Myocyte (in vitro differentiated cells): ENCODE results near the gene BCAS3. TPM values are rescaled to one million over a fixed set of nuclear protein-coding genes. Genes with fewer than 3 reads are reported as not detected.

Source experiments
- DNase-seq: peaks from one replicate; pipeline ENCODE4 v3.0.0-alpha.2; 2012; ENCODE audit warnings: low read depth
- total RNA-seq: library from RNA; depleted of rRNA; stranded (reverse); fragments of >200 nt; gene quantifications from 2 replicates; pipeline ENCODE4 v1.2.3, GENCODE V29; 2014

BCAS3 gene
- total RNA-seq, 1 donor from 2014 or later, result 18.1 TPM

- no peak for DNase-seq
These were observed 472.3 kb downstream of the BCAS3 start for GRCh38 chr17:61149862-61150362.

- DNase-seq, result no peak
These were observed 473.1 kb downstream of the BCAS3 start for GRCh38 chr17:61150686-61151299.

- no peak for DNase-seq
These were observed 475.2 kb downstream of the BCAS3 start for GRCh38 chr17:61152898-61153297.

GRCh38 chr17:61155590-61156237 lies 478.1 kb downstream of the BCAS3 start:
- DNase-seq, result no peak

- peak; percentile 36 for DNase-seq
These were observed 479.7 kb downstream of the BCAS3 start for GRCh38 chr17:61157246-61157886.

- no peak for DNase-seq
These were observed 480.7 kb downstream of the BCAS3 start for GRCh38 chr17:61158376-61158775.

- DNase-seq, result no peak
These were observed 481.7 kb downstream of the BCAS3 start for GRCh38 chr17:61159221-61159814.

GRCh38 chr17:61160204-61160603 lies 482.6 kb downstream of the BCAS3 start:
- no peak for DNase-seq

GRCh38 chr17:61160789-61161445 lies 483.3 kb downstream of the BCAS3 start:
- DNase-seq, result no peak

- DNase-seq, result no peak
These were observed 484.0 kb downstream of the BCAS3 start for GRCh38 chr17:61161615-61162134.

GRCh38 chr17:61164517-61164916 lies 486.9 kb downstream of the BCAS3 start:
- no peak for DNase-seq

GRCh38 chr17:61167075-61167474 lies 489.4 kb downstream of the BCAS3 start:
- no peak for DNase-seq

GRCh38 chr17:61168506-61168905 lies 490.9 kb downstream of the BCAS3 start:
- no peak for DNase-seq

GRCh38 chr17:61174310-61174709 lies 496.7 kb downstream of the BCAS3 start:
- no peak for DNase-seq

- DNase-seq, result no peak
These were observed 497.9 kb downstream of the BCAS3 start for GRCh38 chr17:61175298-61176142.

- no peak for DNase-seq
These were observed 499.7 kb downstream of the BCAS3 start for GRCh38 chr17:61177351-61177750.

GRCh38 chr17:61178284-61178683 lies 500.6 kb downstream of the BCAS3 start:
- DNase-seq, result no peak

- DNase-seq, result peak; percentile 67
These were observed 501.7 kb downstream of the BCAS3 start for GRCh38 chr17:61179380-61179806.

- no peak for DNase-seq
These were observed 506.1 kb downstream of the BCAS3 start for GRCh38 chr17:61183793-61184192.

GRCh38 chr17:61185385-61185784 lies 507.7 kb downstream of the BCAS3 start:
- no peak for DNase-seq
